NCI-H1105 treated with DMSO at 0.1 percent for 48 hours (cell line): ENCODE results near the gene TSSC4.

Experiments used
- DNase-seq: peaks from one replicate; lab custom pipeline; 2025; lab: John Stamatoyannopoulos, UW

The TSSC4 gene

DNA sequence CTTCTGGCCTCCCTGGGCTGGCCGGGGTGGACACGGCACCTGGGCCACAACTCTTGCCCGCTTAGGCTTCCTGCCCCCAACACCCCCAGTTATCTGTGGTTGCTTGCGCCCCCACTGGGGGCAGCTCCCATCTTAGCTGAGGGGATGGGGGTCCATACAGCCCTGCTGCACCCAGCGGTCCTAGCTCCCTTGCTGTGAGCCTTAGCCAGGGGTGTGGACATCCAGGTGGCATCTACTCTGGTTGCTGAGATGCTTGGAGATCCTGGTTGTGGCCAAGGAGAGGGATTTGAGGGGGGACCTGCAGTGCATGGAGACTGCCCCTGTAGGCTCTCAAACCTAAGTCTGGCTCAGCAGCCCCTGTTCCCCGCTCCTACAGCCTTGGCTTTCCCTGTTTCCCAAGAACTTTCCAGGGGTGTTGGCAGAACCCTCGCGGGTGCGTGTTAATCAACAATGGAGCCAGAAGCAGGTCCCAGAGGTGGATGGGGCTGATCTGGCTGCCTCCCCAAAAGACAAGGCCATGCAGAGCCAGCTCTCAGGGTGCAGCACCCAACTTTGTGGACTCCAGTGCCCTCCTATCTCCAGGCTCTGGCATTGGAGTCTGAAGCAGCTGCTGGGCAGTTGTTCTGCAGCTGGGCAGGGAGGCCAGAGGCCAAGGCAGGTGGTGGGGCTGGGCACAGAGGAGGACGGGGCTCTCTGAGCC, 47.6 kb downstream of the TSSC4 start:
- DNase-seq = no peak

DNA sequence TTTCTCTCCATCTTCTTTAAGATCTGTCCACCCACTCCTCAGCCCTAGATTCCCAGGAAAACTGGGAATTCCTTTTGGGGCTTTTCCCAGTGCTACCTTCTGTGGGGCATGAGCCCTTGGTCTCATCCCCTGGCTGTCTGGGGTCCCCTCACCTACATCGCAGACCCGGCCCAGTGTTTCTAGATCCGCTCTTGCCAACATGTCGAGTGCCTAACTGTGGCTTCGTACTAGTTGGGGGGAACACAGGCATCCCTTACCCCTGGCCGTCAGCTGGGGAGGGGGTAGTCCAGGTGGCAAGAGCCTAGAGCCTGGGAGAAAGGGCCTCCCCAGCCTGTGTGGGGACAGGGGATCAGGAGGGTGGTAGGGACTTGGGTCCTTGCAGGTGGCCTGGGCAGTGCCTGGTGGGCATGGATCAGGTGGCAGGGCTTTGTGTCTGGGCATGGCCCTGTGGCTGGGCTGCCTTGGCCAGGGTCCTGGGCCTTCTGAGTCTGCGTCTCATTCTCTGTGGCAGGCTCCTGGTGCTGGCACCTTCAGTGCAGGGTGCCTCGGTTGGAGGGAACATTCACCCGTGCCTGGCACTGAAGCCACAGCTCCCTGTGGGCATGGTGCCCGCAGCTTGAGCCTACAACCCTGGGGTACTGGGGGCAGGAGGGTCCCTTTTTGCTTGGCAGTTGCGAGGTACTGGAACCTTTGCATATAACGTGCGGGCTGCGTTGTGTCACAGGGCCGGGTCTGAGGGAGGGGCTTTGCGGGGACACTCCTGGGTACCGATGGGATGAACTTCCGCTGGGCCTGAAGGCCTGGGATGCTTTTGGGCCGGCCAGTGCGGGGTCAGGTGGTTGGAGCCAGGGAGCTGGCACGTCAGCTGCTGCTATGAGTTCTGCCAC, 48.4 kb downstream of the TSSC4 start:
- DNase-seq = no peak

DNA sequence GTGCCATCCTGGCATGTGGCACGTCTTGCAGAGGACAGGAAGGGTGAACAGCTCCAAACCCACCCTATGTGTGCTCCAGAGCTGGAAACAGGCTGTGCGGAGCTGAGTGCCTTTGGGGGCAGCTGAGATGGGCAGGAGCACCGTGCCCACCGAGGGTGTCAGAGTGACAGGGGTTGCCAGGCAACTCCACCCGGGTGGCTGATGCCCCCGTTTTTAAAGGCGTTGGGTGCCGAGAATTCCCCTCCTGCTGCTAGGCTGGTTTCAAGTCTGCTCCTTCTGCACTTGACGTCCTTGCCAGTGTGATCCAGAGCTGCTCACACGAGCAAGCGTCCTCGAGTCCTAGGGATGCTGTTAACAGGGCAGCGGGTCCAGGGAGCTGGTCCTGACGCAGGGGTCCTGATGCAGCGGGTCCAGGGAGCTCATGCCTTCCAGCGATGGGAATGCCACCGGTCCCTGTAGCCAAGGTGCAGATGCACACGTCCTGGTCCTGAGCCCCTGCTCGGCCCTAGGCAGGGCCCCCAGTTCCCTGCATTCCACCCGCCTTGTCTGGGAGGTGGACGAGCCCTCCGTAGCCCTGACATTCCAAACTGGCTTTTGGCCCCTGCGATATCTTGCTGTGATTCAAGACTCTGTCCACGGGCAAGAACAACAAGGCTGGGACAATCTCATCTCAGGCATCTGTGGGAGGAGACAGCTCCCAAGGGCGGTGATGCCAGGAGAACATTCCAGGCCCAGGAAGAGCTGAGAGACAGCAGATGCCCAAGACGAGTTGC, 49.2 kb downstream of the TSSC4 start:
- no peak for DNase-seq

DNA sequence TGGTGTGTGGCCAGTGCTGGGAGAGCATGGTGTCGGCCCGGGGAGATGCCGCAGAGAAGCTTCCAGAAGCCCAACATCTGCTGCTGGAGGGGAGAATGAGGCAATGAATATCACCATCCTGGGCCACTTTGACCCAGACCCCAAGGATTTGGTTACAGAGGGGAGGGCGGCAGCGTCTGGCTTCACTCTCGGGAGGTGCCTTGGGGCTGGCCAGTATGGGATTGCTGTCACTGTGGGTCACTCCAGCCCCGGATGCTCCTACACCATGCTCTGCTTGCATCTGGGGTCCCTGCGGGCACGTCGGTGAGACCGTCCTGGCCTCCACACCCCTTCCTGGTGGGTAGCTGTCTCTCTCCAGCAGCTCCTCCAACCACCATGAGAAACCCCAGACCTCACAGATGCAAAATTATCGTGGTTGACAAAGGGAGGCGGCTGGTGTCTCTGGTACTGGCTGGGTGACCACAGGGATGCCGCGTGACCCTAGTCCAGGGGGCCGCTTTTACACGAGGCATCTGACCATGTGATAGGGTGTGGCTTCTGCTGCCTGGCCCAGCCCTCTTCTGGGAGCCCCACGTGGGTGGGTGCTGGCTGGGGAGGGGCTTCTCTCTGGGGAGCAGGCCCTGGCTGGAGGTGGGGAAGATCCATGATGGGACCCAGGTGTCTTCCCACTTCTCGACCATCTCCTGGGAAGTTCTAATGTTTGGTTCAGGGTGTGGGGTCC, 49.9 kb downstream of the TSSC4 start:
- DNase-seq = no peak

DNA sequence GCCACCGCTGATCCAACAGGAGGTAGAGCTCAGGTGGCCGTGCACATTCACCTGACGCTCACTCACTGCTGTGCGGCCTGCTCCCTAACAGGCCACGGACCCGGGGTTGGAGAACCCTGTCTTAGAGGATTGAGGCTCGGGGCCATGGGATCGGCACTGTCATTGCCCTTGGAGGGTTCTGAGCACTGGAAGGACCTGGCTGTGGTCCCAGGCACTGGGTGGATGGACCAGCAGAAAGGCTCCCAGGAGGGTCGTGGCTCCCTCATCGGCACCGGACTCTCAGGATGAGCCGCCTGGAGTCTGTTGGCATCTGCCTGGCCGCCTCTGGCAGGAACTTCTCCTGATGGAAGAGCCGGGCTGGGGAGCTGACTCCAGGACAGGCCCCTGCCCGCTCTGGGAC, 50.8 kb downstream of the TSSC4 start:
- no peak for DNase-seq

DNA sequence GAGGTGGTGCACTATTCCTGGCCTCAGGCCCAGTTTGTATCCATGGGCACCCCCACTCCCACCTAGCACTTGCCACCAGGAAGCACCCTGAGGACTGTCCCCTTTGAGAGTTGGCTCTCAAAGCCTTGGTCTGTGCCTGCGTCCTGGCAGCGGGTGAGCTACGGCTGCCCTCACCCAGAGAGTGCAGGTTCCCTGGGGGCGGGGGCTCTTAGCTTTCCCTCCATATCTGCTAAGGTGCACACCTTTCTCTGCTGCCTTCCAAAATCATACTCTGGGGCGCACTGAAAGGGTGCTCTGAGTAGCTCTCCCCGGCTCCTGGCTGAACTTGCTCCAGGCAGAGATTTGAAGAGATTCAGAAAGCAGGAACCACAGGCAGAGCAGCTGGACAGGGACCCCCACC, 51.4 kb downstream of the TSSC4 start:
- no peak for DNase-seq

DNA sequence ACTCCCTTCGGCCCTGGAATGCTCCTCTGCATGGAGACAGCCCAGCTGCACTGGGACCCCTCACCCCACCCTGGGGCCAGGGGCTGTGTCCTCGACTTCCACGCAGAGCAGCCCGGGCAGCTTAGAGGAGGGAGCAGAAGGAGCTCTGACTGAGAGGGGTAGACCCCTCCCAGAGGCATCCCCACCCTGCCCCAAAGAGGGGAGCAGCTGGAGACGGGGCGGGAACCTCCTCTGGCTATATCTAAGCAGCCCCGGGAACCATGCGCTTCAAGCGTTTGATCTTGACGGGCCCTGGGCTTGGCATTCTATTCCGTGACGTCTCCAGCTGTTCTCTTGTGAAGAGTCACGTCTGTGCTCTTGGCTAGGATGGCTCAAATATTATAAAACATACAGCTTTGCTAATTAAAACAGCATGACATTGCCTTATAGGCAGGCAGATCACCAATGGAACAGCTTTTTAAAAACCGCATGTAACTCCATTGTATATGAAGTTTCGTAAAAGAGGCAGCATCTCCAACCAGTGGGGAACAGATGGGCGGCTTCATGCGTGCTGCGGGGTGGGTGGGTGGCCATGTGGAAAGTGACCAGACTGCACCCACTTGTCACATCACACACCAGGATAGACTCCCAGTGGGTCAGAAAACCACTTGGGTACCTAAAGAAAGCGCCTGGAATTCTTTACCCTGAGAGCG, 51.9 kb downstream of the TSSC4 start:
- DNase-seq = no peak

DNA sequence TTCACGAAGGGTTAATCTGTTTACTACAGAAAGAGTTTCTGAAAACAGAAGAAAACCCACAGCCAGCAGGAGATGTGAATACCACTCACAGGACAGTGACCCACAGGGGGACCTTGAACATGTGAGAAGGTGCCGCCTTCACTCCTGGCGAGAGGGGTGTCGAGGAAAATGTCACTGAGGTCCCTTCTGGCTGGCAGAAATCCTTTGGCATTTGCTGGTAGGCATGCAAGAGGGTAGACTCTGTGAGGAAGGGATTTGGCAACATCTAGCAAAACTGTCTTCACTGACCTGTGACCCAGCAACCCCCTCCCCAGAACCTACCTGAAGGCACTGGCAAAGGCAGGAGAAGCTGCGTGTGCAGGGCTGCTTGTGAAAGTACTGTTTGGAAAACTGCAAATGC, 52.9 kb downstream of the TSSC4 start:
- no peak for DNase-seq
